Measurements from ENCODE around the gene LPAR4.
"Not testable (repeated sequence)": the region's sequence is repeated elsewhere in the genome, so short reads cannot be mapped to it uniquely, and the experiment has no call there.

LPAR4 gene, protein sequence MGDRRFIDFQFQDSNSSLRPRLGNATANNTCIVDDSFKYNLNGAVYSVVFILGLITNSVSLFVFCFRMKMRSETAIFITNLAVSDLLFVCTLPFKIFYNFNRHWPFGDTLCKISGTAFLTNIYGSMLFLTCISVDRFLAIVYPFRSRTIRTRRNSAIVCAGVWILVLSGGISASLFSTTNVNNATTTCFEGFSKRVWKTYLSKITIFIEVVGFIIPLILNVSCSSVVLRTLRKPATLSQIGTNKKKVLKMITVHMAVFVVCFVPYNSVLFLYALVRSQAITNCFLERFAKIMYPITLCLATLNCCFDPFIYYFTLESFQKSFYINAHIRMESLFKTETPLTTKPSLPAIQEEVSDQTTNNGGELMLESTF

DNA sequence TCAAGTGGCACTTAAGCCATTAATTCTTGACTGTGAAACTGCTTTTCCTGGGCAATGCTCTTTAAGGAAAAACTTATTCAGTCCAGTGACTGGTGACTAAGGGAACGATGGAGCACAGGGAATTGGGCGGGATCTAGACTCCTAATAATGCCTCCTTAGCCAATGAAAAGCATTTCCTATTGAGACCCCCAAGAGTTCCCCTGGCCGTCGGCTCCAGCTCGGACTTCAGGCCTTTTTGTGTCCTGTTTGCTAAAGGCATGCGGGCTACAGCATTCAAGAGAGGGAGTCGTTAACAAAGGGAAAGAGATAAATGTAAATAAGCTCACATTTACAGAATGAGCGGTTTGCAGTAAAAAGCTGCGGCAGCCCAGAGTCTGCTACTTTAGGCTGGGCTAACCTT, at the start of gene LPAR4:
Gene LPAR4, plus strand, starts transcription at position 232 of the 400 bp plus-strand sequence. CDS start 7,150 bp downstream, outside the sequence.
- no peak for DNase-seq (ENCODE audit: low spot score)

GRCh38 chrX:78706071-78706470, 41.4 kb upstream of the LPAR4 start:
- DNase-seq (ENCODE audit: low spot score): no peak

GRCh38 chrX:78708262-78708661, 39.3 kb upstream of the LPAR4 start:
- no peak for DNase-seq (ENCODE audit: low spot score)

- no peak for DNase-seq (ENCODE audit: low spot score)
Observed at GRCh38 chrX:78708816-78709215, 38.7 kb upstream of the LPAR4 start.

- DNase-seq (ENCODE audit: low spot score): no peak
Observed at GRCh38 chrX:78710171-78710570, 37.3 kb upstream of the LPAR4 start.

DNA sequence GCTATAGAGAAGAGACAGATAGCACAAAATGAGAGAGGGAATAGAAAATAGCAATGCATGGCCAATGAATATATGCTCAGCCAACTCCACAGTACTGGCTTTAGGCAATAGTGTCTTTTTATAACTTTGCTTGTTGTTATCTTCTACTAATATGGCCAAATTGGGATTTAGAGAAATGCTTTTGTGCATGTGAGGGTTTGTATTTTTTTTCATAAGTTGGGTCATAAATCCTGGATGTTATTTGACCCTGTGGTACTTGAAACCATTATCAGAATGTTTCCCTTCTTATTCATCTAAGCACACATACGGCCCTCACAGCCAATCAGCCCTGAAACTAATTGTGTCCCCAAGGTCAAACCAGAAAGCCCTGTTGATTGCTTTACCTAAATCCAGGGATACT, 35.2 kb upstream of the LPAR4 start:
- no peak for DNase-seq (ENCODE audit: low spot score)

DNA sequence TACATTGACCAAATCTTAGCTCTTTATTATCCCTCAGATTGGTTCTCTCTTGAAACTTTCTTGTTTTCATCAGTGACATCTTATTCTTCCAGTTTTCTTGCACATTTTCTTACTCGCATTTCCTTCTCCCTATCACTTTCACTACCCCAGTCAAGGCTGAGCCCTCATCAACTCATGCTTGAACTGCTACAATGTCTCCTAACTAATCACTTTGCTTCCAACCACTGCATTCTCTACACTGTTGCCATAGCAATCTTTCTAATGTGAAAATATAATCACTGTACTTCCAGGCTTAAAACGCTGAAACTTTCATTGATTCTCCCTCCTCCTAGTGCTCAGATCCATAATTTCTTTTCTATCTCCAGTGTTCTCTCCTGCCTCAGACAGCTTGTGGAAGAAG, 22.2 kb upstream of the LPAR4 start:
- DNase-seq (ENCODE audit: low spot score): no peak

DNA sequence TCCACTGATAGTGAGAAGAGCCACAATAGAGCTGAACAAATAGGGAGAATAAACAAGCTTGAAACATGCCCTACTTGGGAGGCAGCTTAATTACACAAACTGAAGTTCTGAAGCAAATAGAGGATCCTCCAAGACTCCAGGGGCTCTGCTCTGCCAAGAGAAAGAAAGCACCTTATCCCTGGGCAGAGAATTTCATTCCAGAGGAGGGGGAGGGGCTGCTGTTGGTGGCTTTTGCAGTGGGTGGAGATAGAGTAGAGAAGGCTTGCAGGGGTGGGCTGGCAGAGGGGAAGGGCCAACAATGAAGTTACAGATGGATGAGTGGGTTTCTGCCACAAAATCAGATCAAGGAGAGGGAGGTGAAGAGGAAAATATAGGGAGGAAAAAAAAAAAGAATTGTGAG, 1.0 kb upstream of the LPAR4 start:
- no peak for DNase-seq (ENCODE audit: low spot score)

DNA sequence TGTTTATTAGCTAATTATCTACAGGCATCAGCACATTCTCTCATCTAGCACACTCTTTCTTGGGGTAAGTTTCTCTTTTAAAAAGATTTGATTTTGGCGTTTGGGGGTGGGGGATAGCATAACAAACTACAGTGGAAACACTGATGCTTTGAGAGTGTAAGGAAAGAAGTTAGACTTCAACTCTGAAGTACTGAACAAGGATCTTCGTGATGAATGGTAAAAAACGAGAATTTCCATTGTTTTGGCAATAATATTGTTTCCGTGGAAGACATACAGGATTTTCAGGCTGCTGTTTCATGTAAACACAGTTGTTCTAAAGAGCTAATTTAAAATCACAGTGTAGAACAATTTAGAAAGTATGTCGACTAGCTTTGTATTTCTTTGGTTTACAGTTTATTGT, 451 bp downstream of the LPAR4 start:
- no peak for DNase-seq (ENCODE audit: low spot score)

DNA sequence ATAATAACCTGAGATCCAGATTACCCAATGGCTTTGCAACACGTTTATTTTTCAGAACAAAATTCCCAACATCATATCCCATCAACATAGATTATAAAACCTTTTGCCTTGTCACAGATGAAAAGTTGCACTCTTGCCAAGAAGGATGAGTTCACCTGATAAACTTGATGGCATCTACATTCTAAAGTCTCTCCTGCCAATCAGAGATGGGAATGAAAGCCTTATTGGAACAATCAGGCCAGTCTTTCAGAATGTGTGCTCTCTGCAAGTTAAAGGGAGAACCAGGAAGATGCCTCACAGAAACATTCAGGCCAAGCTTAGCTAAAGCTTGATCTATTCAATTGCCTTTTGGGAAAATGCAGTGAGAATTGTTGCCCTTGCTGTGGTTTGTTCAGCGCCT, 1.3 kb downstream of the LPAR4 start:
- no peak for DNase-seq (ENCODE audit: low spot score)

DNA sequence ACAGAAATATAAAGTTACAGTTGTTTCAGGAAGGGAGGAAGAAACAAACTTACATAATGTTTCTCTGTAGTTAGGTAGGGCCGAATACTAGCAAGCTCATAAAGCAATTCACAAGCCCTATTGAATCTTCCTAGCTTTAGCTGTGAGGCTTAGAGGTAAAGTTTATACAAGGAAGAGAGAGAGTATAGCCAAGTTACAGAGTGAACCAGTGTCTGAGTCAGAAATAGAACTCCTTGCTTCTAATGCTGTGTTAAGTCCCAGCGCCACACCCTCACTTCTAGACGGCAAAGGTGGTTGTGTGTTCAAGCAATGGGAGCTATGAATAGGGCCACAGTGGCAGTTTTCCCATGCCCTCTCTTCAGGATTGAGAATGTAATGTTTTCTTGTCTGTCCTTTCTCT, 6.1 kb downstream of the LPAR4 start:
- DNase-seq (ENCODE audit: low spot score): no peak

DNA sequence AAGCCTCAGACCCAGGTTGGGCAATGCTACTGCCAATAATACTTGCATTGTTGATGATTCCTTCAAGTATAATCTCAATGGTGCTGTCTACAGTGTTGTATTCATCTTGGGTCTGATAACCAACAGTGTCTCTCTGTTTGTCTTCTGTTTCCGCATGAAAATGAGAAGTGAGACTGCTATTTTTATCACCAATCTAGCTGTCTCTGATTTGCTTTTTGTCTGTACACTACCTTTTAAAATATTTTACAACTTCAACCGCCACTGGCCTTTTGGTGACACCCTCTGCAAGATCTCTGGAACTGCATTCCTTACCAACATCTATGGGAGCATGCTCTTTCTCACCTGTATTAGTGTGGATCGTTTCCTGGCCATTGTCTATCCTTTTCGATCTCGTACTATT, 7.4 kb downstream of the LPAR4 start:
- no peak for DNase-seq (ENCODE audit: low spot score)

DNA sequence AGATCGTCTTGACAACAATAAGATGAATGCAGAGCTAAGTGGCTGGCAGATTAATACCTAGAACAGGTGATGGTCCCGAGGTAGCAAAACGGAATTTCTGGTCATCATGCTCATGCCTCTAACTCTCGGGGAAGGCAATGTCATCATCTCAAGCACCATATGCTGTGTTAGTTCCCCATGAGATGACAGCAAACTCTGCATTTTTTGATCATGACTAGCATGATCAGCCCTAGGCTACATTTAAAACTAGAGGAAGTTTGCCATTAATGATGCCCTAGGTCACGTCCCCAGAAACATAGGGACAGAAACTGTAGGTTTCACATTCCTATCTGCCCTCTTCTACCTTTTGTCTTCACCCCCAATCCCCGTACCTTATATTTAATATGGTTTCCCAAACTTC, 11.6 kb downstream of the LPAR4 start:
- DNase-seq (ENCODE audit: low spot score): no peak

- DNase-seq (ENCODE audit: low spot score): no peak
Observed at GRCh38 chrX:78769101-78769755, 21.7 kb downstream of the LPAR4 start.

DNA sequence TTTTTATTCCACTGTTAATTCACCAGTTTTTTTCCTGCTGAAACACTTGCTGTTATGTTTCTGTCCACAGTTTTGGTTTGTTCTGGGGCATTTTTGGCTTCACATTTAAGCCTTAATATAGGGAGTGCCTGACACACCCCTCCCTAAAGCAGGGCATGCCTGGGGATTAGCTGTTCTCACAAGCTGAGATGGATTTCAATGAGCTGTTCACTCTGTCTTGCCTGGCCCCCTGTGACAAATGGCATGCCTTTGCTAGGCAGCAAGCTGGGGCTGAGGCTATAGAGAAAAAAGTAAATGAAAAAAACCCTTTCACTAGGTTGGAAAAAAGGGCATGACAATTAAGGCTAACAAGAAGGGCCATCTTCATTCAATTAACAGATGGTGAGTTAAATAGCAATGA, 22.4 kb downstream of the LPAR4 start:
- DNase-seq (ENCODE audit: low spot score): no peak

GRCh38 chrX:78796916-78797315, 49.4 kb downstream of the LPAR4 start:
- DNase-seq (ENCODE audit: low spot score): no peak

- DNase-seq (ENCODE audit: low spot score): no peak
Observed at GRCh38 chrX:78800114-78800513, 52.6 kb downstream of the LPAR4 start.

DNA sequence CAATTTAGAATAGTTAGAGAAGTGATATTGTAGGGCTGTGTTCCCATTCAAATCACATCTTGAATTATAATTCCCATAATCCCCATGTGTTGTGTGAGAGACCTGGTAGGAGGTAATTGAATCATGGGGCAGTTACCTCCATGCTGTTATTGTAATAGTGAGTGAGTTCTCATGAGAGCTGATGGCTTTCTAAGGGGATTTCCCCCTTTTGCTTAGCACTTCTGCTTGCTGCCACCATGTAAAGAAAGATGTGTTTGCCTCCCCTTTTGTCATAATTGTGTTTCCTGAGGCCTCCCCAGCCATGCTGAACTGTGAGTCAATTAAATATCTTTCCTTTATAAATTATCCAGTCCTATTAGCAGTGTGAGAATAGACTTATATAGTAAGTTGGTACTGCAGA, 53.2 kb downstream of the LPAR4 start:
- no peak for DNase-seq (ENCODE audit: low spot score)

DNA sequence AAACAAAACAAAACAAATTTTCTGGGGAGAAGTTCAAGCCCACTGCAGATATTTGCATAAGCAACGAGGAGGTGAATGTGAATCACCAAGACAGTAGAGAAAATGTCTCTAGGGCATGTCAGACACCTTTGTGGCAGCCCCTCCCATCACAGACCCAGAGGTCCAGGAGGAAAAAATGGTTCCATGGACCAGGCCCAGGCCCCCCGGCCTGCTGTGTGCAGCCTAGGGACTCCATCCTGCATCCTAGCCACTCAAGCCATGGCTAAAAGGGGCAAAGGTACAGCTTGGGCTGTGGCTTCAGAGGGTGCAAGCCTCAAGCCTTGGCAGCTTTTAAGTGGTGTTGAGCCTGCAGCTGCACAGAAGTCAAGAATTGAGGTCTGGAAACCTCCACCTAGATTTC, 54.0 kb downstream of the LPAR4 start:
- DNase-seq (ENCODE audit: low spot score): no peak

- not testable (repeated sequence) for DNase-seq (ENCODE audit: low spot score)
Observed at GRCh38 chrX:78802526-78802925, 55.0 kb downstream of the LPAR4 start.
